Prostate gland (tissue), 2 donors: ENCODE data around the gene PCDHA10.

Experiments used
- CTCF ChIP-seq, 4 experiments: fragments of 200-600 bp in 2 of 4; fragments of 450-650 bp in 2 of 4; sonication (generic) in 2 of 4; IDR thresholded peaks; 1 replicate in 3 of 4; 2 replicates in 1 of 4; pipeline ENCODE4 v1.5.1; 2016 to 2019; ENCODE audit warnings: antibody characterized with exemption in 4 of 4, mild to moderate bottlenecking in 2 of 4, moderate library complexity in 2 of 4
- POLR2A ChIP-seq: fragments of 450-650 bp; IDR thresholded peaks from one replicate; pipeline ENCODE4 v1.6.1; 2016; ENCODE audit warnings: antibody characterized with exemption, mild to moderate bottlenecking
- POLR2AphosphoS5 ChIP-seq: sonication (generic); formaldehyde crosslinking; IDR thresholded peaks from one replicate; pipeline ENCODE4 v1.6.1; 2017; ENCODE audit warnings: antibody characterized with exemption

- TF ChIP-seq POLR2A (no peak), POLR2AphosphoS5 (no peak), CTCF (IDR thresholded peaks at IDR 0.05) (peak in 1 of 4 experiments; percentile 31)
These were observed 48.6 kb upstream of the PCDHA10 start, which contains the start of gene PCDHA4 for GRCh38 chr5:140806834-140807775.
